ENCODE results near the gene TLR8.

- TF ChIP-seq GLIS3 (CRISPR knock-in tag; IDR thresholded peaks at IDR 0.05) (no peak), PPARA (CRISPR knock-in tag; IDR thresholded peaks at IDR 0.05; ENCODE audit: borderline replicate concordance) (no peak), PATZ1 (CRISPR knock-in tag; IDR thresholded peaks at IDR 0.05; ENCODE audit: borderline replicate concordance) (no peak), ZFP30 (CRISPR knock-in tag; IDR thresholded peaks at IDR 0.05) (no peak), ZC3H10 (CRISPR knock-in tag; IDR thresholded peaks at IDR 0.05) (no peak), CSDC2 (CRISPR knock-in tag; IDR thresholded peaks at IDR 0.05) (no peak), POU6F1 (CRISPR knock-in tag; IDR thresholded peaks at IDR 0.05; ENCODE audit: borderline replicate concordance, low read depth) (no peak), CREB5 (CRISPR knock-in tag; IDR thresholded peaks at IDR 0.05; ENCODE audit: low read depth) (no peak), TCF4 (CRISPR knock-in tag; IDR thresholded peaks at IDR 0.05; ENCODE audit: borderline replicate concordance) (no peak)
Measured at GRCh38 chrX:12894074-12895030, 12.1 kb upstream of the TLR8 start.
